Upper lobe of left lung (tissue), 4 donors: ENCODE results near the gene ATF6.

ENCODE experiments used
- EP300 ChIP-seq, 4 donors: sonication (generic); formaldehyde crosslinking; IDR thresholded peaks; one replicate each; pipeline ENCODE4 v1.5.1; 2017; ENCODE audit warnings: antibody characterized with exemption in 4 of 4, control low read depth in 2 of 4
- POLR2A ChIP-seq, 4 donors: fragments of 450-650 bp; IDR thresholded peaks; one replicate each; pipeline ENCODE4 v1.5.1; 2016 to 2017; ENCODE audit warnings: antibody characterized with exemption in 4 of 4, mild to moderate bottlenecking in 2 of 4
- TF ChIP-seq, protein P1 (sequence below), 6 experiments: fragments of 450-650 bp in 4 of 6; fragments of 200-600 bp in 2 of 6; sonication (generic) in 2 of 6; IDR thresholded peaks; one replicate each; pipeline ENCODE4 v1.5.1; 2016 to 2019; ENCODE audit warnings: antibody characterized with exemption in 6 of 6

DNA sequence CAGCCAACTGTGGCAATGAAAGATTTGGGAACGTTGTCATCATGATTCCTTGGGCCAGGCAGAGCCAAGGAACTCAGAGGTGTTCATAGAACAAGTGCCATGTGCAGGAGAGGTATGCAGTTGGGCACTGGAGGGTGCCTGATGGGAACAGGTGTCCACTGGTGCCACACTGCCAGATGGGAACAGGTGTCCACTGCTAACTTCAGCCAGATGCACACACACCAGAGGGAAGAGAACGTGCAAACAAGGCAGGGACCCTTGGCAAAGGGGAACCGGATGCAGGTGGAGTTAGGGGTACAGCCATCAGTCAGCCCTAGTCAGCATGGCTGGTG is 244.0 kb downstream of the ATF6 start:
- TF ChIP-seq, protein P1, sequence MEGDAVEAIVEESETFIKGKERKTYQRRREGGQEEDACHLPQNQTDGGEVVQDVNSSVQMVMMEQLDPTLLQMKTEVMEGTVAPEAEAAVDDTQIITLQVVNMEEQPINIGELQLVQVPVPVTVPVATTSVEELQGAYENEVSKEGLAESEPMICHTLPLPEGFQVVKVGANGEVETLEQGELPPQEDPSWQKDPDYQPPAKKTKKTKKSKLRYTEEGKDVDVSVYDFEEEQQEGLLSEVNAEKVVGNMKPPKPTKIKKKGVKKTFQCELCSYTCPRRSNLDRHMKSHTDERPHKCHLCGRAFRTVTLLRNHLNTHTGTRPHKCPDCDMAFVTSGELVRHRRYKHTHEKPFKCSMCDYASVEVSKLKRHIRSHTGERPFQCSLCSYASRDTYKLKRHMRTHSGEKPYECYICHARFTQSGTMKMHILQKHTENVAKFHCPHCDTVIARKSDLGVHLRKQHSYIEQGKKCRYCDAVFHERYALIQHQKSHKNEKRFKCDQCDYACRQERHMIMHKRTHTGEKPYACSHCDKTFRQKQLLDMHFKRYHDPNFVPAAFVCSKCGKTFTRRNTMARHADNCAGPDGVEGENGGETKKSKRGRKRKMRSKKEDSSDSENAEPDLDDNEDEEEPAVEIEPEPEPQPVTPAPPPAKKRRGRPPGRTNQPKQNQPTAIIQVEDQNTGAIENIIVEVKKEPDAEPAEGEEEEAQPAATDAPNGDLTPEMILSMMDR (IDR thresholded peaks at IDR 0.05): no peak
- no peak for TF ChIP-seq POLR2A (IDR thresholded peaks at IDR 0.05)
- no peak for TF ChIP-seq EP300 (IDR thresholded peaks at IDR 0.05)
